Dermis microvascular lymphatic vessel endothelial cell (primary cell): Measurements from ENCODE around the gene CKS2. TPM values are rescaled to one million over a fixed set of nuclear protein-coding genes. Genes with fewer than 3 reads are reported as not detected.
"Not testable (repeated sequence)": the region's sequence is repeated elsewhere in the genome, so short reads cannot be mapped to it uniquely, and the experiment has no call there.

Experiments used
- DNase-seq, 2 donors: peaks; one replicate each; pipeline versions ENCODE4 v3.0.0 to v3.0.0-alpha.2; 2010; ENCODE audit warnings: low read depth in 2 of 2
- total RNA-seq: library from RNA; depleted of rRNA; stranded (reverse); fragments of >200 nt; gene quantifications from 2 replicates; pipeline ENCODE4 v1.2.1, GENCODE V29; 2014

The CKS2 gene
- 89.4 and 102 TPM in 2 replicates for total RNA-seq

DNA sequence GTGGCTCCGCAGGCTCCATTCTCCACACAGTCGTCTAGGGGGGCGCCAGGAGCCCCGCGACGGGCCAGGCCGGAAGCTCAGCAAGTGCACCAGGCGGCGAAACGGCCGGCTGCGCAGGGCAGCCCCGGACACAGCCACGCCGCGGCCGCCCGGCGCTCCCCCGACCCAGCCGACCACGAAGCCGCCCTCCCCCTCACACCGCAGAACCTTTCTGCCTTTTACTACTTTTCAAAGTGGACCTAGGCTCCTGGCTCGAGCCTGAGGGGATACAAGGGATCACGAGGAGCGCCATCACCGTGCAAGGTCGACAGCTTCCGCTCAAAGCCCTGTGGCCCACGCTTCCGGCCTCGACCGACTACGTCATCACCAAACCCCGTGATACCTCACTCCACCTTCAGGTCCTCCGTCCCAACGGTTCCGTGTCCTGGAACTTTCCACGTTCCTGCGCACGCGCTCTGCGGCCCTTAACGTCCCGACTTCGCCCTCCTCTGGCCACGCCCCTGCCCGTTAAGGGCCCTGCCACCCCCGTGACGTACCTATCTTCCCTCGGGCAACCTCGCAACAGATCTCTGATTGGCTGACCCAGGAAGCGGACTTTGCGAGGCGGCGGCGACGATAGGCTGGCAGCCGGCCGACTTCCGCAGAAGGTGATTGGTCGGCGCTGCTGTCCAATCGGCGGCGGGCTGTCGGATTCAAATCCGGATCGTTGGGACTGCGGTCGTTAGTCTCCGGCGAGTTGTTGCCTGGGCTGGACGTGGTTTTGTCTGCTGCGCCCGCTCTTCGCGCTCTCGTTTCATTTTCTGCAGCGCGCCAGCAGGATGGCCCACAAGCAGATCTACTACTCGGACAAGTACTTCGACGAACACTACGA lies at the start of gene CKS2:
Gene CKS2 (plus strand): TSS at position 721 of the 871 bp plus-strand sequence. CDS start 98 bp downstream, at position 819.
- DNase-seq, result peak; percentile 100

DNA sequence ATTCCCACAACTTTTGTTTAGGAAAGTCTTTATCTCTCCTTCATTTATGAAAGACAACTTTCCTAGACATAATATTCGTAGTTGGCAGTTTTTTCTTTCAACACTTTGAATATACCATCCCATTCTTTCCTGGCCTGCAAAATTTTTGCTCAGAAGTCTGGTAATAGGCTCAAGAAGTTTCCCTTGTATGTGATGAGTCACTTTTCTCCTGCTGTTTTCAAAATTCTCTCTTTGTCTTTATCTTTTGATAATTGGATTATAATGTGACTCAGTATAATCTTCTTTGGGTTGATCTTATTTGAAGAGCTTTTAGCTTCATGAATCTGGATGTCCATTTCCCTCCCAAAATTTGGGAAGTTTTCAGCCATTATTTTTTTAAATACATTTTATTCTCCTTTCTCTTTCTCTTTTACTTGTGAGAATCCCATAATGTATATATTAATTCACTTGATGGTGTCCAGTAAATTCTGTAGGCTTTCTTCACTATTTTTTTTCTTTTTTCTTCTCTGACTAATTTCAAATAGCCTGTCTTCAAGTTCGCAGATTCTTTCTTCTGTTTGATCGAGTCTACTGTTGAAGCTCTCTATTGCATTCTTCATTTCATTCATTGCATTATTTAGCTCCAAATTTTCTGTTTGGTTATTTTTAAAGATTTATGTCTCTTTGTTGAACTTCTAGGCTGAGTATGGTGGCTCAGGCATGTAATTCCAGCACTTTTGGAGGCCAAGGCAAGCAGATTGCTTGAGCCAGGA lies 37.3 kb upstream of the CKS2 start:
- DNase-seq, result no peak

DNA sequence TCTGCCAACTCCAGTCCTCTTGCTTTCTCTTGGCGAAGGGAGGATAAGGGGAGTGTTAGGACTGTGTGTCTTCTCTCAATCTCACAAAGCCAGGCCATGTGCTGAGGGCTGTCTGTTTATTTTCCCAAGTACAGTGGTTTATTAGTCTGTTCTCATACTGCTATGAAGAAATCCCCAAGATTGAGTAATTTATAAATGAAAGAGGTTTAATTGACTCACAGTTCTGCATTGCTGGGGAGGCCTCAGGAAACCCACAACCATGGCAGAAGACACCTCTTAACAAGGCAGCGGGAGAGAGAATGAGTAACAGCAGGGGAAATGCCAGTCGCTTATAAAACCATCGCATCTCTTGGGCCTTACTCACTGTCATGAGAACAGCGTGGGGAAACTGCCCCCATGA lies 36.2 kb upstream of the CKS2 start:
- DNase-seq, result no peak

DNA sequence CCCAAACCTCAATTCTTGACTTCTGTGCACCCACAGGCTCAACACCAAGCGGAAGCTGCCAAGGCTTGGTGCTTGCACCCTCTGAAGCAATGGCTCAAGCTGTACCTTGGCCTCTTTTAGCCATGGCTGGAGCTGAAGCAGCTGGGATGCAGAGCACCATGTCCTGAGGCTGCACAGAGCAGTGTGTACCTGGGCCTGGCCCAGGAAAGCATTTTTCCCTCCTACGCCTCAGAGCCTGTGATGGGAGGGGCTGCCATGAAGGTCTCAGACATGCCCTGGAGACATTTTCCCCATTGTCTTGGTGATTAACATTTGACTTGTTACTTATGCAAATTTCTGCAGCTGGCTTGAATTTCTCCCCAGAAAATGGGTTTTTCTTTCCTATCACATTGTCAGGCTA lies 35.0 kb upstream of the CKS2 start:
- DNase-seq, result not testable (repeated sequence)

DNA sequence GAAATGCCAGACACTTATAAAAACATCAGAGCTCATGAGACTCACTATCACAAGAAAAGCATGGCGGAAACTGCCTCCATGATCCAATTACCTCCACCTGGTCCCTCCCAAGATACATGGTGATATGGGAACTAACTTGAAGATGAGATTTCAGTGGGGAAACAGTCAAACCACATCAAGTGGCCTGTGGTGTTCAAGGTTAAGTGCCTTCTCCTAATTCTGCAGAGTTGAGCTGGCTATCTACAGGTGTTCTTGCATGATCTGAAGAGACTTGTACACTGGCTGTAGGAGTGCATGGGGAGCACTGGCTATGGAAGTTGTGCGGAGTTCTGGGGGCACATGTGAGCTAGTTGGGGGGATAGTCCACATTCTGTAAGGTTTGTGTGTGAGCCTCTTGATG lies 34.0 kb upstream of the CKS2 start:
- DNase-seq, result no peak

DNA sequence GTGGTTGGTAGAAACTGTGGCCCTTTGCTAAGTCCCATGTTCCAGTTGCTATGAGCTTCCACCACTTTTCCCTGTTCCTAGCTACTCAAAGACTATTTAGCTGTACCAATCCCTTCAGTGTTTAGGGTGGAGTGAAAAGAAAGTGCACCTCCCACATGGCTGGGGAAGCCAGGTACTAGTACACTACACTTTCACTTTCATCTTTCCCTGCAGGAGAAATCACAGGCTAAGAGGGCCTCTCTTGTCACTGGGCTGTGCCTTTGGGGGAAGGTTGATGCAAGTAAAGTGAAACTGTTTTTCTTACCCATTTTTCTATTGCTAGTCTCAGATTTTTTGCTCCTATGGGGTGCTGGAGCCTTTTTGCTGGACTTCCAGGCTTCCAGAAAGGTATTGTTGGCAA lies 33.5 kb upstream of the CKS2 start:
- no peak for DNase-seq

DNA sequence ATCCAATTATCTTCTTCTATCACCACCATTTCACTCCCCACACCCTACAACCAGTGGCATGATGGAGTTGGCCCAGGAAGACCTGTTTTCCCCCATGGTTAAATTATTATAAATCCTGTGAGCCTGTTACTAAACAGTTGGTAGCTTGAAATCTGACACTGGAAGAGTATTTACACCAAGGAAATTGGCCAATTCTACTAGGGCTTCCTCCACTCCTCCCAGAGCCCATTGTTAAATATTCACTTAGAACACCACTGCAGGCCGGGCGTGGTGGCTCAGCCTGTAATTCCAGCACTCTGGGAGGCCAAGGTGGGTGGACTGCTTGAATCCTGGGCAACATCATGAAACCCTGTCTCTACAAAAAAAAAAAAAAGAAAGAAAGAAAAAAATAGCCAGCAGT lies 32.4 kb upstream of the CKS2 start:
- DNase-seq, result no peak

DNA sequence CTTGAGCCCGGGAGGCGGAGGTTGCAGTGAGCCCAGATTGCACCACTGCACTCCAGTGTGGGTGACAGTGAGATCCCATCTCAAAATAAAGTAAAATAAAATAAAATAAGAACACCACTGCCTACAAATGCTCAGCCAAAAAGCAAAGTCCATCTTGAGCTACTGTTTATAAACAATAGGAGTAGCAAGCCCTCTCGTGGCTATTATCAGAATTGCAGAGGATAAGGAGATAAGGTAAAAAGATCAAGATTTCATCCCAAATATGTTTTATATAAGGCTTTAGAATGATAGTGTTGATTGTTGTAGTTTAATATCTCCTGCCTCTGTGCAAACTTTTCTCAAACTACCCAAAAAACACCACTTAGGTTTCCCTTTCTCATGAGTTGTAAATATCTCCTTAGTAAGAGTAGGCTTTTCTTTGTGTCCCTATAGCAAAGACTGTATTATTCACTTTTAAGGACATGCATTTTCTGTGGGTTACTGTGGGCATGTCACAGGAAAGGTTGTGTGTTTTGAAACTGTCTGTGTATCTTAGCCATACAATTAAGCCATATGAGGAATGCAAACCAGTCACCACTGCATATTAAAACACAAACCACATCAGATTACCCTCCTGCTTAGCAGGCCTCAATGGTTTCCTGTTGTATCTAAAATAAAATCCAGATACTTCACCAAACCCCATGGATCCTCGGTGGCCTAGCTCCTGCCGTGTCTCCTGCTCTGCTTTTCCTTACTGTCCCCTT lies 31.8 kb upstream of the CKS2 start:
- peak; percentile 29 to 52 for DNase-seq

DNA sequence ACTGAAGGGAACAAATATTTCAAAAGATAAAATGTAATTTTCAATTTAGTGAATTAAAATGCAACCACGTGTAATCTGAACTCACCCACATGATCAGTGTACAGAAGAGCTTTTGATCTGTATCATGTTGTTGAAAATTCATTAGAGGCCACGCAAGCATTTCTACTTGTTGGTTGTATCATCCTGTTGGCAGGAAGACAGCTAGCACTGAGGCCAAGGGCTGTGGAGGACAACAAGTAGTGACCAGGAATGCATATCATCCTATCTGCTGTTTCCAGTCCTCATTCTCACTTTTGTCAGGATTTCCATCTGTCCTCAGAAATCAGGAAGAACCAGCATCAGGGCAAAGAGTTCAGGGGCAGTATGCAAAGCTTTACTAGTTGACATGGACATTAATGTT lies 29.9 kb upstream of the CKS2 start:
- DNase-seq, result no peak

DNA sequence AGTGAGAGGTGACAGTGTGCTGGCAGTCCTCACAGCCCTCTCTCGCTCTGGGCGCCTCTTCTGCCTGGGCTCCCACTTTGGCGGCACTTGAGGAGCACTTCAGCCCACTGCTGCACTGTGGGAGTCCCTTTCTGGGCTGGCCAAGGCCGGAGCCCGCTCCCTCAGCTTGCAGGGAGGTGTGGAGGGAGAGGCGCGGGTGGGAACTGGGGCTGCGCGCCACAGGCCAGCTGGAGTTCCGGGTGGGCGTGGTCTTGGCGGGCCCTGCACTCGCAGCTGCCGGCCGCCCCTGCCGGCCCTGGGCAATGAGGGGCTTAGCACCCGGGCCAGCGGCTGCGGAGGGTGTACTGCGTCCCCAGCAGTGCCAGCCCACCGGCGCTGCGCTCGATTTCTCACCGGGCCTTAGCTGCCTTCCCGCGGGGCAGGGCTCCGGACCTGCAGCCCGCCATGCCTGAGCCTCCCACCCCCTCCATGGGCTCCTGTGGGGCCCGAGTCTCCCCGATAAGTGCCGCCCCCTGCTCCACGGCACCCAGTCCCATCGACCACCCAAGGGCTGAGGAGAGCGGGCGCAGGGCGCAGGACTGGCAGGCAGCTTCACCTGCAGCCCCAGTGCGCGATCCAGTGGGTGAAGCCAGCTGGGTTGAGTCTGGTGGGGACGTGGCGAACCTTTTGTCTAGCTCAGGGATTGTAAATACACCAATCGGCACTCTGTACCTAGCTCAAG lies 28.6 kb upstream of the CKS2 start:
- DNase-seq, result not testable (repeated sequence)

DNA sequence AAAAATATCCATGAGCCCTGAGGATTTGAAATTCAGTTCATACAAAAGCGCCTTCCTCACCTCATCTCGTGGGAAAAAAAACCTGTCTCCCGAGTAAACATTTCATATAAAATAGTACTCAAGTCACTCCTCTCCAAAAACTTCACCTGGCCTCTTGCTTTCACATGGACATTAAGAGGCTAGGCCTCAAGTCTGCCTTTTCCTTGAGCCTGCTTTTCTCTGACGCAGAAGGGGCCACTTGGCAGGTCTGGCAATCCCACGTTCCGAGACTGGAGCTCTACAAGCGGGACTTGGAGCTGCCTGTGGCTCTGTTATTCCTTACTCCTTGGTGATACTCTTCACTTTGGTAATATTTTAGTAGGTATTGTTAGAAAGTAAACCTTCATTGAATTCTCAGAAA lies 26.9 kb upstream of the CKS2 start:
- DNase-seq, result no peak

DNA sequence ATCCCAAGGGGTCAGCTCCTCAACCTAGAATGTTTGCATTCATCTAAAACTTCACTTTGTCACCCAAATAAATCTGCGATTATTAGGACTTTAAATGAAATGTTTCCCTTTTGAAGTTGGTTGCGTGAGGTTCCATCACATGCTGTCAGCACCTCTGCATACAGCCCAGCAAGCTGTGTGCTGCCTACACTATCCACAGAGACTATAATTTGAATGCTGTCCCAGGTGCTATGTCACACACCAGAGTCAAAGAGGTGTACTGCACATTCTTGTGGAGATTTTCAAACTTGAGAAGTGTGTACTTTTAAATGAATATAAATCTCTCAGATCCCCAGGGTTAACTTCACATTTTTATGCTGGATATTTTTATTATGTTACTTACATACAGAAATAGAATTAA lies 19.3 kb upstream of the CKS2 start:
- DNase-seq, result no peak

DNA sequence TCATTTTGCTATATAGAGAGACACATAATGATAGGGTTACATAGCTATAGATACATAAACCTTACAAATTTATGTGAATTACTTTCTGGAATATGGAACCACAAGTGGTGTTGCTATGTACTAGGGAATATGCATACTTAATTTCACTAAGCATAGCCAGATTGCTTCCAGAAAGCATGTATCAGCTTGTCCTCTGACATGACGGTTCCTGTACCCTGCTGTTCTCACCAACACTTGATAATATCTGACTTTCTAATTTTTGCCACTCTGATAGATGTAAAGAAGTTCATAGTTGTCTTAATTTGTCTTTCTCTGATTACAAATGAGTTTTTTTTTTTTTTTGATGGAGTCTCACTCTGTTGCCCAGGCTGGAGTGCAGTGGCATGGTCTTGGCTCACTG lies 18.0 kb upstream of the CKS2 start:
- no peak for DNase-seq

DNA sequence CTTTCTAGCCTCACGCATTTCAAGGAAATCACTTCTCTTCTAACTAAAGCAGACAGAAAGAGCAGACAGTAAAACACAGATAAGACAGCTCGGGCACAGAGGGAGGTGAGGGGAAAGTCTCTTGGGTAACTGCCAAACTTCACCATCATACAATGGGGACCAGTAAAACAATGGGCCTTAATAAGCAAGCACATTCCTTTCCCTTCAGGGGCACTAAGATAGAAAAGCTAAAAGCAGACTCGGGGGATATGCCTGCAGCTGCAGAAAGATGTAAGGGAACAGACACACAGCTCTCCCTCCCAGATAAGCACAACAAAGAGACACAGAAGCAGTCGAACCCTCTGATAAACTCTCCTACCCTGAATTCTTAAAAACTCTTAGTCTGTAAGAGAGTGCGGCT lies 15.6 kb upstream of the CKS2 start:
- peak in 1 of 2 donors; percentile 27 for DNase-seq

DNA sequence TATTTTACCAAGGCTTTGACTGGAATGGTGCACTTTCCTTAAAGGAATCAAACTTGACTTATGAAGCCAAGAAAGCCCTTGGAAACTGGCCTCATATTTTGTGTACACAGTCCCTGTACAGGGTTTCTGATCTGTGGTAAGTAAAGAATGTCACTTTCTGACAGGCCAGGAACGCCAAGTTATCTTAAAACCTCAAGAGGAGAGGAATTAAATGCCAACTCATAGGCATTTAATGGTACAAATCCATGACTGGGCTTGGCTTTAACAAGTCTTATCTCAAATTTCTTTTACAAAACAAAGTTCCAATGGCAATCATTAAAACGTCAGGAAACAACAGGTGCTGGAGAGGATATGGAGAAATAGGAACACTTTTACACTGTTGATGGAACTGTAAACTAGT lies 9.0 kb upstream of the CKS2 start:
- DNase-seq, result not testable (repeated sequence)

DNA sequence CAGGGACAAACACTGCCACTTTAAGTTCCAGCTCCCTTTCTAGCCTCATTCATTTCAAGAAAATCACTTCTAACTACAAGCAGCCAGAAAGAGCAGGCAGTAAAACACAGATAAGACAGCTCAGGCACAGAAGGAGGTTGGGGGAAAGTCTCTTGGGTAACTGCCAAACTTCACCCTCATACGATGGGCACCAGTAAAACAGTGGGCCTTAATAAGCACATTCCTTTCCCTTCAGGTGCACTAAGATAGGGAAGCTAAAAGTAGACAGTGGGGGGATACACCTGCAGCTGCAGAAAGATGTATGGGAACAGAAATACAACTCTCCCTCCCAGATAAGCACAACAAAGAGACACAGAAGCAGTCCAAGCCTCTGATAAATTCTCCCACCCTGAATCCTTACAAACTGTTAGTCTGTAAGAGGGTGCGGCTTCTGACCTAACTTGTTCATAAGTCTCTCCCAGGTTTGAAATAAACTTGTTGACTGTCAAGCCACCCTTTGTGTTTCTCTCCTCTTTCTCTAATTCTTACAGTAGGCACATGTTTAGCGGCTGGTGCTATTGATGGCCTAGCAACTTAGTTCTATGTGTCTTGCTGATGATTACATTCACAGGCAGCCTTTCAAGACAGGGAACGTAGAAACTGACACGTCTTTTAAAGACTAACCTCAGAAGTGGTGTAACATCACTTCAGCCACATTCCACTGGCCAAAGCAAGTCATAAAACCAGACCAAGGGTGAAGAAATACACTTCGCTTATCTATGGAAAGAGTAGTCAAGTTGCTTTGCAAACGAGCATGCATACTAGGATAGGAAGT lies 6.8 kb upstream of the CKS2 start:
- DNase-seq, result no peak

DNA sequence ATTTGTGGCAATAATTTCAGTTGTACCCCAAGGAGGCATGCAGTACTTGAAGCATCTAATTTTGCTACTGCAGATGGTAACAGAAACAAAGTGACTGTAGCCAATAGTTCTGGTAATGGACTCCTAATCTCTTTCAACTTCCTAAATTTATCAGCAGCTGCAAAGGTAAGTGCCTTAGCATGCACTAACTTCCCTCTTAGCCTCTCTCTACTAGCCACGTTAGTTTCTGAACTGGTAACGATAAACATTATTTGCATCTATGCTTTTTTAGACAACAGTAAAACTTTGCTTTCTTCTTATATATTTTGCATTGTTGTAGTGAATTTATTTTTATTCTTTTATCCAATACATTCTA lies 6.2 kb upstream of the CKS2 start:
- DNase-seq, result no peak

DNA sequence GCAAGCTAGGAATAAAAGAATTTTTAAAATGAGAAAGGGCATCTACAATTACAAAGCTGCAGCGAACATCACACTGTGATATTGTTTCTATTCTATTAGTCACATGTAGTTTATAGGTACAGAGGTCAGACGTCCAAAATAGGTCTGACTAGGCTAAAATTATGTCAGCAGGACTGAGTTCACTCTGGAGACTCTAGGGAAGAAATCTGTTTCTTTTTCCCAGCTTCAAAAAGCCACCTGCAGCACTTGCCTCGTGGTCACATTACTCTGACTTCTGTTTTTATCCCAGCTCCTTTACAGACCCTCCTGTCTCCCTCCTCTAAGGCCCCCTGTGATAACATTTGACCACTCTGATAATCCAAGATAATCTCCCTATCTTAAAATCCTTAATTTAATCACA lies 5.1 kb upstream of the CKS2 start:
- DNase-seq, result no peak

DNA sequence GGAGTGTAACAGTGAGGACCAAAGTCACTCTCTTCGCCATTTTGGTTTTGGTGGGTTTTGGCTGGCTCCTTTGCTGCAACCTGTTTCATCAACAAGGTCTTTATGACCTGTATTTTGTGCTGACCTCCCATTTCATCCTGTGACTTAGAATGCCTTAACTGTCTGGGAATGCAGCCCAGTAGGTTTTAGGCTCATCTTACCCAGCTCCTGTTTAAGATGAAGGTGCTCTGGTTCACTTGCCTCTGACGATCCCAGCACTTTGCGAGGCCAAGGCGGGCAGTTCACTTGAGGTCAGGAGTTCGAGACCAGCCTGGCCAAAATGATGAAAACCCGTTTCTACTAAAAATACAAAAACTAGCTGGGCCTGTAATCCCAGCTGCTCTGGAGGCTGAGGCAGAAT lies 1.8 kb upstream of the CKS2 start:
- no peak for DNase-seq

DNA sequence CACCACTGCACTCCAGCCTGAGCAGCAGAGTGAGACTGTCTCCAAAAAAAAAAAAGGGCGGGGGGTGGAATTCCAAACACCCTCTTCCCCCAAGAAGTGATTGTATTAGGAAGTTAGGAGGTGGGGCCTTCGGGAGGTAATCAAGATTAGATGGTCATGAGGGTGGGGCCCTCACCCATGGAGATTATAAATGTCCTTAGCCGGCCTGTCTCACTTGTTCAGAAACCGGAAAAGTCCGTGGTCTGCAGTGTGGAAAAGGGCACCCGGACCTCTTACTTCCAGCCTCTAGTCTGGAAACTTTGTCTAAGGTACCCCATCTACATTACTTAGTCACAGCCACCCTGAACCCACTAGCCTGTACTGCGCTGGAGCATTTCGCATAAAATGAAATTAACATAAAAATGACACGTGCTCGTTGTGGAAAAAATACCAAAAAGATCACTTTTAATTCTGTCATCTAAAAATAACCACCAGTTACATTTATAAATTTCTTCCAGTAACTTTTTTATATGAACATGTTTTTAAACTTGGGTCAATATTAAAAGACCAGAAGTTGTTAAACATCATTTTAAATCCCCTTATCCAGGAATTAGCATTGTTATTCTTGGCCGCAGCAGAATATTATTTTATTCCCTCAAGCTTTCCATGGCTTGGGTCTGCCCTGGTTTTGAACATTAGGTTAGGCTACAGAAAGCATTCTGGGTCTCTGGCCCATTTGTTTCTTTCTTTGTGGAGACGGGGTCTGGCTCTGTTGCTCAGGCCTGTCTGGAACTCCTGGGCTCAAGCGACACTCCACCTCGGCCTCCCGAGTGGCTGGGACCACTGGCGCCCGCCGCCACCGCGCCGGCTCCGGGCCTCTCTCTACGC lies 1.2 kb upstream of the CKS2 start:
- DNase-seq, result peak; percentile 14 to 28
